ENCODE data around the gene EIF4EBP3. TPM values are rescaled to one million over a fixed set of nuclear protein-coding genes. Genes with fewer than 3 reads are reported as not detected.
"Not testable (repeated sequence)": the region's sequence is repeated elsewhere in the genome, so short reads cannot be mapped to it uniquely, and the experiment has no call there.

The EIF4EBP3 gene
- total RNA-seq, 4 donors from 2014 or later: 7.8 to 25.3 (median 9.2) TPM

GRCh38 chr5:140590861-140591260, 43.4 kb downstream of the EIF4EBP3 start:
- Histone ChIP-seq H3K9me3 (no peaks in the 10 kb centered on the region), H3K36me3 (no peaks in the 10 kb centered on the region), H3K4me1 (peaks cover 0 to 11% (median 5%) of the 10 kb centered on the region in 4 donors), H3K27ac (replicated peaks in 1 of 4) (no peak overlapping the region), H3K27me3 (peaks cover 0 to 5% (median 0%) of the 10 kb centered on the region in 4 donors), H3K4me3 (no peak overlapping the region)
- no peak for DNase-seq (ENCODE audit: extremely low spot score)
- WGBS: 87% methylated on average over 3 of the region's 7 CpGs
- TF ChIP-seq EP300 (IDR thresholded peaks at IDR 0.05) (no peak), CTCF (IDR thresholded peaks at IDR 0.05) (no peak), POLR2A (IDR thresholded peaks at IDR 0.05; ENCODE audit: low read depth) (no peak), POLR2AphosphoS5 (IDR thresholded peaks at IDR 0.05) (no peak)
- intact Hi-C loops (cut with DNase I): no loop called here

GRCh38 chr5:140591747-140592372, 44.4 kb downstream of the EIF4EBP3 start:
- no peak for DNase-seq (ENCODE audit: extremely low spot score)
- peaks cover 0 to 5% (median 0%) of the 10 kb centered on the region in 4 donors for H3K27me3 ChIP-seq
- peaks cover 0 to 16% (median 7%) of the 10 kb centered on the region in 4 donors for H3K4me1 ChIP-seq
- intact Hi-C loops (cut with DNase I): no loop called here
- 81% methylated on average over 5 of the region's 5 CpGs for WGBS
- no peaks in the 10 kb centered on the region for H3K9me3 ChIP-seq
- peak overlapping the region in 1 of 4 donors; percentile 22 for H3K27ac ChIP-seq (replicated peaks in 1 of 4)
- no peak for TF ChIP-seq POLR2AphosphoS5 (IDR thresholded peaks at IDR 0.05)
- TF ChIP-seq CTCF (IDR thresholded peaks at IDR 0.05): no peak
- TF ChIP-seq EP300 (IDR thresholded peaks at IDR 0.05): no peak
- TF ChIP-seq POLR2A (IDR thresholded peaks at IDR 0.05; ENCODE audit: low read depth): no peak
- H3K4me3 ChIP-seq: no peak overlapping the region
- no peaks in the 10 kb centered on the region for H3K36me3 ChIP-seq

GRCh38 chr5:140593070-140593469, 45.6 kb downstream of the EIF4EBP3 start:
- peak overlapping the region in 1 of 4 donors; percentile 6 for H3K4me3 ChIP-seq
- DNase-seq (ENCODE audit: extremely low spot score); H3K27ac ChIP-seq (replicated peaks in 1 of 4); H3K36me3 ChIP-seq; H3K27me3 ChIP-seq; H3K9me3 ChIP-seq; intact Hi-C loops (cut with DNase I): not testable (repeated sequence)
- peaks cover 0 to 16% (median 7%) of the 10 kb centered on the region in 4 donors for H3K4me1 ChIP-seq
- 70% methylated on average over 11 of the region's 14 CpGs for WGBS

GRCh38 chr5:140594169-140594568, 46.7 kb downstream of the EIF4EBP3 start:
- H3K9me3 ChIP-seq: no peaks in the 10 kb centered on the region
- intact Hi-C loops (cut with DNase I): no loop called here
- WGBS: 67% methylated on average over 3 of the region's 6 CpGs
- no peak overlapping the region for H3K4me3 ChIP-seq
- H3K36me3 ChIP-seq: no peaks in the 10 kb centered on the region
- peaks cover 0 to 13% (median 4%) of the 10 kb centered on the region in 4 donors for H3K4me1 ChIP-seq
- DNase-seq (ENCODE audit: extremely low spot score): no peak
- H3K27ac ChIP-seq (replicated peaks in 1 of 4): no peak overlapping the region
- H3K27me3 ChIP-seq: peaks cover 0 to 5% (median 0%) of the 10 kb centered on the region in 4 donors
- TF ChIP-seq EP300 (IDR thresholded peaks at IDR 0.05) (no peak), POLR2AphosphoS5 (IDR thresholded peaks at IDR 0.05) (no peak), CTCF (IDR thresholded peaks at IDR 0.05) (no peak), POLR2A (IDR thresholded peaks at IDR 0.05; ENCODE audit: low read depth) (no peak)

GRCh38 chr5:140595538-140596300, 48.3 kb downstream of the EIF4EBP3 start:
- Histone ChIP-seq H3K4me1 (peaks cover 0 to 11% (median 3%) of the 10 kb centered on the region in 4 donors), H3K27ac (replicated peaks in 1 of 4) (no peak overlapping the region), H3K36me3 (no peaks in the 10 kb centered on the region), H3K27me3 (peaks cover 0 to 5% (median 0%) of the 10 kb centered on the region in 4 donors), H3K9me3 (no peaks in the 10 kb centered on the region), H3K4me3 (no peak overlapping the region)
- no peak for TF ChIP-seq EP300 (IDR thresholded peaks at IDR 0.05)
- no peak for TF ChIP-seq POLR2A (IDR thresholded peaks at IDR 0.05; ENCODE audit: low read depth)
- no peak for TF ChIP-seq CTCF (IDR thresholded peaks at IDR 0.05)
- TF ChIP-seq POLR2AphosphoS5 (IDR thresholded peaks at IDR 0.05): no peak
- intact Hi-C loops (cut with DNase I): no loop called here
- DNase-seq (ENCODE audit: extremely low spot score): no peak
- WGBS: 79% methylated on average over 5 of the region's 5 CpGs
